Fibroblast of lung (primary cell): Measurements from ENCODE around the gene SPAAR.

Experiments
- EZH2 ChIP-seq: IDR thresholded peaks from 2 replicates; pipeline ENCODE4 v1.5.1; 2012; ENCODE audit warnings: low read length, control low read depth, mild to moderate bottlenecking; ENCODE audit errors: missing control alignments
- TF ChIP-seq, protein P1 (sequence below), 2 donors: IDR thresholded peaks in 1 of 2; conservative IDR thresholded peaks in 1 of 2; 1 replicate in 1 of 2; 2 replicates in 1 of 2; pipeline ENCODE4 v1.5.1; 2011 to 2012; ENCODE audit warnings: low read length in 2 of 2, control low read depth in 1 of 2, inconsistent platforms in 1 of 2, low read depth in 1 of 2, mild to moderate bottlenecking in 1 of 2

- TF ChIP-seq EZH2, result no peak
- TF ChIP-seq, protein P1, sequence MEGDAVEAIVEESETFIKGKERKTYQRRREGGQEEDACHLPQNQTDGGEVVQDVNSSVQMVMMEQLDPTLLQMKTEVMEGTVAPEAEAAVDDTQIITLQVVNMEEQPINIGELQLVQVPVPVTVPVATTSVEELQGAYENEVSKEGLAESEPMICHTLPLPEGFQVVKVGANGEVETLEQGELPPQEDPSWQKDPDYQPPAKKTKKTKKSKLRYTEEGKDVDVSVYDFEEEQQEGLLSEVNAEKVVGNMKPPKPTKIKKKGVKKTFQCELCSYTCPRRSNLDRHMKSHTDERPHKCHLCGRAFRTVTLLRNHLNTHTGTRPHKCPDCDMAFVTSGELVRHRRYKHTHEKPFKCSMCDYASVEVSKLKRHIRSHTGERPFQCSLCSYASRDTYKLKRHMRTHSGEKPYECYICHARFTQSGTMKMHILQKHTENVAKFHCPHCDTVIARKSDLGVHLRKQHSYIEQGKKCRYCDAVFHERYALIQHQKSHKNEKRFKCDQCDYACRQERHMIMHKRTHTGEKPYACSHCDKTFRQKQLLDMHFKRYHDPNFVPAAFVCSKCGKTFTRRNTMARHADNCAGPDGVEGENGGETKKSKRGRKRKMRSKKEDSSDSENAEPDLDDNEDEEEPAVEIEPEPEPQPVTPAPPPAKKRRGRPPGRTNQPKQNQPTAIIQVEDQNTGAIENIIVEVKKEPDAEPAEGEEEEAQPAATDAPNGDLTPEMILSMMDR (conservative IDR thresholded peaks at IDR 0.05 in 1 of 2, IDR thresholded peaks at IDR 0.05 in 1 of 2; ENCODE audit: low read depth in 1 of 2, low read length in 2 of 2), result no peak
Measured at GRCh38 chr9:35930521-35930920, 21.2 kb downstream of the SPAAR start.
